HEK293 (cell line): ENCODE data around the gene THBS3.
A peak's percentile ranks its signal among the peaks of the same experiment; 100 is the strongest.

Experiments
- BCL11B ChIP-seq: fragments of 450-650 bp; formaldehyde crosslinking; IDR thresholded peaks from 2 replicates; pipeline ENCODE4 v1.5.1; 2016; ENCODE audit warnings: low read depth, missing biosample characterization, missing genetic modification characterization
- GLIS1 ChIP-seq: fragments of 450-650 bp; formaldehyde crosslinking; IDR thresholded peaks from 2 replicates; pipeline ENCODE4 v1.5.1; 2016; ENCODE audit warnings: missing biosample characterization, missing genetic modification characterization
- KLF10 ChIP-seq: fragments of 450-650 bp; IDR thresholded peaks from 2 replicates; pipeline ENCODE4 v1.5.1; 2018; ENCODE audit warnings: missing biosample characterization, mild to moderate bottlenecking, missing genetic modification characterization
- MEIS1 ChIP-seq: sonication (generic); formaldehyde crosslinking; IDR thresholded peaks from 2 replicates; pipeline ENCODE4 v1.8.1; 2022; ENCODE audit warnings: missing genetic modification reagents, mild to moderate bottlenecking, borderline replicate concordance
- PATZ1 ChIP-seq: fragments of 450-650 bp; formaldehyde crosslinking; IDR thresholded peaks from 2 replicates; pipeline ENCODE4 v1.5.1; 2016; ENCODE audit warnings: missing biosample characterization, missing genetic modification characterization
- PRDM10 ChIP-seq: fragments of 450-650 bp; formaldehyde crosslinking; IDR thresholded peaks from 2 replicates; pipeline ENCODE4 v1.5.1; 2016; ENCODE audit warnings: missing biosample characterization, missing genetic modification characterization
- SP7 ChIP-seq: fragments of 450-650 bp; formaldehyde crosslinking; IDR thresholded peaks from 2 replicates; pipeline ENCODE4 v1.5.1; 2016; ENCODE audit warnings: missing biosample characterization, missing genetic modification characterization
- ZBTB10 ChIP-seq: fragments of 450-650 bp; formaldehyde crosslinking; IDR thresholded peaks from 2 replicates; pipeline ENCODE4 v1.5.1; 2016; ENCODE audit warnings: missing biosample characterization, missing genetic modification characterization
- ZBTB17 ChIP-seq: fragments of 450-650 bp; formaldehyde crosslinking; IDR thresholded peaks from 2 replicates; pipeline ENCODE4 v1.5.1; 2016; ENCODE audit warnings: missing biosample characterization, missing genetic modification characterization
- ZFP37 ChIP-seq: fragments of 450-650 bp; formaldehyde crosslinking; IDR thresholded peaks from 2 replicates; pipeline ENCODE4 v1.5.1; 2016; ENCODE audit warnings: missing biosample characterization, missing genetic modification characterization
- ZNF138 ChIP-seq: fragments of 450-650 bp; formaldehyde crosslinking; IDR thresholded peaks from 2 replicates; pipeline ENCODE4 v1.5.1; 2016; ENCODE audit warnings: missing biosample characterization, missing genetic modification characterization, borderline replicate concordance
- ZNF184 ChIP-seq: fragments of 450-650 bp; IDR thresholded peaks from 2 replicates; pipeline ENCODE4 v1.5.1; 2018; ENCODE audit warnings: missing biosample characterization, mild to moderate bottlenecking, missing genetic modification characterization
- ZNF19 ChIP-seq: fragments of 450-650 bp; formaldehyde crosslinking; IDR thresholded peaks from 2 replicates; pipeline ENCODE4; 2016; ENCODE audit warnings: missing biosample characterization, missing genetic modification characterization, low read depth
- ZNF211 ChIP-seq: fragments of 450-650 bp; formaldehyde crosslinking; IDR thresholded peaks from 2 replicates; pipeline ENCODE4 v1.5.1; 2016; ENCODE audit warnings: low read depth, missing biosample characterization, missing genetic modification characterization
- ZNF26 ChIP-seq: fragments of 450-650 bp; formaldehyde crosslinking; IDR thresholded peaks from 2 replicates; pipeline ENCODE4 v1.5.1; 2016; ENCODE audit warnings: missing biosample characterization, missing genetic modification characterization
- ZNF362 ChIP-seq: fragments of 450-650 bp; formaldehyde crosslinking; IDR thresholded peaks from 2 replicates; pipeline ENCODE4 v1.5.1; 2016; ENCODE audit warnings: missing biosample characterization, missing genetic modification characterization
- ZNF398 ChIP-seq: fragments of 450-650 bp; formaldehyde crosslinking; IDR thresholded peaks from 2 replicates; pipeline ENCODE4 v1.5.1; 2017; ENCODE audit warnings: missing biosample characterization, missing genetic modification characterization
- ZNF426 ChIP-seq: fragments of 450-650 bp; formaldehyde crosslinking; IDR thresholded peaks from 2 replicates; pipeline ENCODE4 v1.5.1; 2017; ENCODE audit warnings: missing biosample characterization, missing genetic modification characterization, mild to moderate bottlenecking, inconsistent platforms, moderate library complexity
- ZNF433 ChIP-seq: fragments of 450-650 bp; formaldehyde crosslinking; IDR thresholded peaks from 2 replicates; pipeline ENCODE4 v1.5.1; 2016; ENCODE audit warnings: missing biosample characterization, missing genetic modification characterization, low read depth
- ZNF48 ChIP-seq: fragments of 450-650 bp; formaldehyde crosslinking; IDR thresholded peaks from 2 replicates; pipeline ENCODE4 v1.5.1; 2016; ENCODE audit warnings: missing biosample characterization, missing genetic modification characterization
- ZNF768 ChIP-seq: fragments of 450-650 bp; formaldehyde crosslinking; IDR thresholded peaks from 2 replicates; pipeline ENCODE4 v1.5.1; 2018; ENCODE audit warnings: missing biosample characterization, mild to moderate bottlenecking, missing genetic modification characterization
- ZNF837 ChIP-seq: fragments of 450-650 bp; formaldehyde crosslinking; IDR thresholded peaks from 2 replicates; pipeline ENCODE4 v1.5.1; 2016; ENCODE audit warnings: missing biosample characterization, missing genetic modification characterization
- ZXDB ChIP-seq: fragments of 450-650 bp; formaldehyde crosslinking; IDR thresholded peaks from 2 replicates; pipeline ENCODE4 v1.5.1; 2016; ENCODE audit warnings: missing biosample characterization, missing genetic modification characterization
- TF ChIP-seq, protein P1 (sequence below): fragments of 450-650 bp; formaldehyde crosslinking; IDR thresholded peaks from 2 replicates; pipeline ENCODE4 v1.5.1; 2016; ENCODE audit warnings: missing biosample characterization, missing genetic modification characterization

THBS3 gene

GRCh38 chr1:155226188-155226909 is 18.7 kb upstream of the THBS3 start (continued):
- TF ChIP-seq MEIS1 (CRISPR knock-in tag) (no peak), PATZ1 (peak; percentile 39), ZNF768 (tag by site-specific recombination) (no peak), ZFP37 (tag by site-specific recombination) (peak; percentile 39; the same call in 1 of the 2 replicates), KLF10 (tag by site-specific recombination) (0 out of 2 replicates have a peak, but pooled peaks have one; percentile 9), ZNF433 (tag by site-specific recombination) (no peak), ZNF837 (tag by site-specific recombination) (no peak), SP7 (no peak; the same call in 1 of the 2 replicates), ZNF362 (tag by site-specific recombination) (0 out of 2 replicates have a peak, but pooled peaks have one; percentile 54), ZBTB17 (tag by site-specific recombination) (peak; percentile 89; the same call in 1 of the 2 replicates), ZNF426 (tag by site-specific recombination) (no peak), GLIS1 (tag by site-specific recombination) (peak; percentile 13; the same call in 1 of the 2 replicates), ZNF184 (no peak), BCL11B (no peak), ZNF26 (tag by site-specific recombination) (no peak), ZBTB10 (tag by site-specific recombination) (0 out of 2 replicates have a peak, but pooled peaks have one; percentile 36), ZXDB (0 out of 2 replicates have a peak, but pooled peaks have one; percentile 9), ZNF211 (no peak), ZNF138 (tag by site-specific recombination) (no peak), ZNF48 (tag by site-specific recombination) (no peak), PRDM10 (tag by site-specific recombination) (no peak; the same call in none of the 2 replicates), ZNF398 (peak; percentile 65; the same call in 1 of the 2 replicates), ZNF19 (tag by site-specific recombination) (no peak)
- TF ChIP-seq, protein P1, sequence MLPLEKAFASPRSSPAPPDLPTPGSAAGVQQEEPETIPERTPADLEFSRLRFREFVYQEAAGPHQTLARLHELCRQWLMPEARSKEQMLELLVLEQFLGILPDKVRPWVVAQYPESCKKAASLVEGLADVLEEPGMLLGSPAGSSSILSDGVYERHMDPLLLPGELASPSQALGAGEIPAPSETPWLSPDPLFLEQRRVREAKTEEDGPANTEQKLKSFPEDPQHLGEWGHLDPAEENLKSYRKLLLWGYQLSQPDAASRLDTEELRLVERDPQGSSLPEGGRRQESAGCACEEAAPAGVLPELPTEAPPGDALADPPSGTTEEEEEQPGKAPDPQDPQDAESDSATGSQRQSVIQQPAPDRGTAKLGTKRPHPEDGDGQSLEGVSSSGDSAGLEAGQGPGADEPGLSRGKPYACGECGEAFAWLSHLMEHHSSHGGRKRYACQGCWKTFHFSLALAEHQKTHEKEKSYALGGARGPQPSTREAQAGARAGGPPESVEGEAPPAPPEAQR (tag by site-specific recombination): no peak
